HepG2 (cell line): ENCODE data around the gene GPX5.

Experiments used
- AFF4 ChIP-seq: sonication (generic); formaldehyde crosslinking; IDR thresholded peaks from 2 replicates; pipeline ENCODE4 v1.4.0; 2020; ENCODE audit warnings: missing genetic modification reagents
- CTCF ChIP-seq: sonication (generic); formaldehyde crosslinking; IDR thresholded peaks from 2 replicates; pipeline ENCODE4 v1.5.0; 2020; ENCODE audit warnings: mild to moderate bottlenecking, missing genetic modification reagents, moderate library complexity
- FOSL1 ChIP-seq: sonication (generic); formaldehyde crosslinking; IDR thresholded peaks from 2 replicates; pipeline ENCODE4 v1.9.0; 2021; ENCODE audit warnings: missing genetic modification reagents, borderline replicate concordance
- NCOR1 ChIP-seq: fragments of 200-600 bp; sonication (generic); IDR thresholded peaks from 2 replicates; pipeline ENCODE4 v1.7.0; 2017; ENCODE audit warnings: antibody characterized with exemption, low read length, borderline replicate concordance
- TAF1 ChIP-seq: sonication (generic); formaldehyde crosslinking; IDR thresholded peaks from 2 replicates; pipeline ENCODE4 v1.4.0; 2020; ENCODE audit warnings: missing genetic modification reagents

GRCh38 chr6:28515676-28516075, 10.0 kb upstream of the GPX5 start, which contains the start of gene GPX6:
- TF ChIP-seq CTCF (CRISPR knock-in tag) (no peak), FOSL1 (no peak), AFF4 (no peak), NCOR1 (no peak), TAF1 (no peak)
